Head of caudate nucleus (tissue), 42 donors: Measurements from ENCODE around the gene SRGAP3.

Experiments
- DNase-seq, 42 donors: peaks; one replicate each; pipeline versions ENCODE4 v3.0.0 to v3.0.0-alpha.2; 2020 to 2021; ENCODE audit warnings: mixed read lengths in 7 of 42
- intact Hi-C: fragments of 100-400 bp; cut with DNase I; formaldehyde crosslinking; loops from one replicate; pipeline ENCODE4 v1.15.0; 2022

The SRGAP3 gene

GRCh38 chr3:9231471-9231870 is 18.0 kb downstream of the SRGAP3 start:
- intact Hi-C loops: no loop called here
- peak in 1 of 42 donors; percentile 11 for DNase-seq

GRCh38 chr3:9231006-9231405 is 18.4 kb downstream of the SRGAP3 start:
- peak in 23 of 42 donors; percentile 15 to 70 (median 38) for DNase-seq
- intact Hi-C loops: no loop called here

- intact Hi-C loops: no loop called here
- DNase-seq: no peak
Measured at GRCh38 chr3:9230596-9230995, 18.9 kb downstream of the SRGAP3 start.

- no peak for DNase-seq
- intact Hi-C loops: no loop called here
Measured at GRCh38 chr3:9229879-9230278, 19.6 kb downstream of the SRGAP3 start.

GRCh38 chr3:9229325-9229724 is 20.1 kb downstream of the SRGAP3 start:
- no peak for DNase-seq
- intact Hi-C loops: no loop called here

GRCh38 chr3:9226326-9226725 is 23.1 kb downstream of the SRGAP3 start:
- peak in 29 of 42 donors; percentile 17 to 86 (median 53) for DNase-seq
- intact Hi-C loops: no loop called here

- intact Hi-C loops: no loop called here
- DNase-seq: no peak
Measured at GRCh38 chr3:9225268-9225667, 24.2 kb downstream of the SRGAP3 start.

GRCh38 chr3:9224490-9224889 is 25.0 kb downstream of the SRGAP3 start:
- intact Hi-C loops: no loop called here

GRCh38 chr3:9223672-9224071 is 25.8 kb downstream of the SRGAP3 start:
- intact Hi-C loops: no loop called here
- no peak for DNase-seq

More at GRCh38 chr3:9224490-9224889, 25.0 kb downstream of the SRGAP3 start:
- no peak for DNase-seq

- intact Hi-C loops: no loop called here
Measured at GRCh38 chr3:9222956-9223639, 26.3 kb downstream of the SRGAP3 start.

GRCh38 chr3:9222049-9222448 is 27.4 kb downstream of the SRGAP3 start:
- no peak for DNase-seq
- intact Hi-C loops: no loop called here

More at GRCh38 chr3:9222956-9223639, 26.3 kb downstream of the SRGAP3 start:
- no peak for DNase-seq

GRCh38 chr3:9218514-9218846 is 31.0 kb downstream of the SRGAP3 start:
- DNase-seq: no peak
- intact Hi-C loops: no loop called here

- DNase-seq: no peak
- intact Hi-C loops: no loop called here
Measured at GRCh38 chr3:9217784-9218513, 31.5 kb downstream of the SRGAP3 start.

- DNase-seq: peak in 3 of 42 donors; percentile 13 to 34 (median 29)
- intact Hi-C loops: no loop called here
Measured at GRCh38 chr3:9216736-9217135, 32.7 kb downstream of the SRGAP3 start.

- intact Hi-C loops: no loop called here
- no peak for DNase-seq
Measured at GRCh38 chr3:9214599-9214998, 34.8 kb downstream of the SRGAP3 start.

GRCh38 chr3:9214185-9214584 is 35.3 kb downstream of the SRGAP3 start:
- no peak for DNase-seq
- intact Hi-C loops: no loop called here

- peak in 1 of 42 donors; percentile 55 for DNase-seq
- intact Hi-C loops: no loop called here
Measured at GRCh38 chr3:9213019-9213634, 36.3 kb downstream of the SRGAP3 start.

GRCh38 chr3:9211155-9211950 is 38.1 kb downstream of the SRGAP3 start:
- intact Hi-C loops: no loop called here
- DNase-seq: no peak

- no peak for DNase-seq
- intact Hi-C loops: no loop called here
Measured at GRCh38 chr3:9209777-9210176, 39.7 kb downstream of the SRGAP3 start.
